ENCODE data around the gene AMIGO1.

AMIGO1 gene

DNA sequence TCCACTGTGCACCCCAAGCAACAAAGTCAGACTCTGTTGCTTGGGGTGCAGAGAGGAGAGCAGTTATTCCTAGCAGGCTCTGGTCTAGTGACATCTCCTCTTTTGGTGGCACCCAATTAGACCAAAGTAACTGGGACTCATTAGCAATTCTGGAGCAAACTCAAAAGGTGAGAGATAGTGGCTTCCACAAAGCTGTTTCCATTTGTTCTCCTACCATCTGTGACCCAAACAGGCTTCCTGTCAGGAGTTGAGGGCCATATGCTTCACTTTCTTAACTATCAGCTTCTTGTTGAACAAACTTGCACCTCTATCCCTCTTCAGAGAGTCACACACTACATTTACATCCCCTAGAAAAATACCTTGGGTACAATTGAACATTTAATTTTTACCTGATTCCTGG, 27.3 kb downstream of the AMIGO1 start:
- no peak for TF ChIP-seq CTCF (IDR thresholded peaks at IDR 0.05)
- Histone ChIP-seq H3K4me3 (ENCODE audit: low read depth, low read length) (no peak overlapping the region), H3K4me2 (ENCODE audit: low read length) (no peak overlapping the region), H3K9me3 (ENCODE audit: control insufficient read depth, low read length) (no peaks in the 10 kb centered on the region), H3K36me3 (ENCODE audit: control insufficient read depth, insufficient read depth, low read length) (no peaks in the 10 kb centered on the region), H3K9ac (no peak overlapping the region), H3K4me1 (peaks cover 3% of the 10 kb centered on the region), H3K27me3 (ENCODE audit: control insufficient read depth, insufficient read depth, low read length) (no peaks in the 10 kb centered on the region), H2AFZ (no peak overlapping the region), H3K27ac (no peak overlapping the region), H3K79me2 (no peaks in the 10 kb centered on the region)

- Histone ChIP-seq H3K9ac (no peak overlapping the region), H3K4me3 (ENCODE audit: low read depth, low read length) (no peak overlapping the region), H3K4me1 (peaks cover 3% of the 10 kb centered on the region), H3K27ac (no peak overlapping the region), H2AFZ (no peak overlapping the region), H3K27me3 (ENCODE audit: control insufficient read depth, insufficient read depth, low read length) (no peaks in the 10 kb centered on the region), H3K9me3 (ENCODE audit: control insufficient read depth, low read length) (no peaks in the 10 kb centered on the region), H3K79me2 (no peaks in the 10 kb centered on the region), H3K4me2 (ENCODE audit: low read length) (no peak overlapping the region), H3K36me3 (ENCODE audit: control insufficient read depth, insufficient read depth, low read length) (no peaks in the 10 kb centered on the region)
- no peak for TF ChIP-seq CTCF (IDR thresholded peaks at IDR 0.05)
Measured at GRCh38 chr1:109481646-109482045, 27.9 kb downstream of the AMIGO1 start.

DNA sequence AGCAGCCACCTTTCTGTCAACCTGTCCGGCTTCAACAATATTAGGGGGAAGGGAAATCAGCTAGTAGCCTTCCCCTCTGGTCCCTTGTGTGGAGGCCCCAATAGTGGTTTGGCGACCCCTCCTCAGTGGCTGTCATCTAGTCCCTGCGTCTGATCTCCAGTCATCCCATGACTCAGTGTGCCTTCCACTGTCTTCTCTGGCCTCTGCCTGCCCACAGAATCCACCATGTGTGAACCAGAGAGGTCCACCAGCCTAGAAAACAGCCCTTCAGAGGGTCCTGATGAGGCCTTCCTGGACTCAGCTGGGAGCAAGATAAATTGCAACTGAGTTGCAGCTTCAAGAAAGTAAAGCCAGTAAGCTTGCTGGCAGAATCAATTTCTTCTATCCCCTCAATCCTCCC, 29.6 kb downstream of the AMIGO1 start:
- H3K9me3 ChIP-seq (ENCODE audit: control insufficient read depth, low read length): no peaks in the 10 kb centered on the region
- H3K4me2 ChIP-seq (ENCODE audit: low read length): no peak overlapping the region
- no peaks in the 10 kb centered on the region for H3K27me3 ChIP-seq (ENCODE audit: control insufficient read depth, insufficient read depth, low read length)
- H3K4me3 ChIP-seq (ENCODE audit: low read depth, low read length): no peak overlapping the region
- H3K27ac ChIP-seq: no peak overlapping the region
- H3K4me1 ChIP-seq: peaks cover 3% of the 10 kb centered on the region
- H3K36me3 ChIP-seq (ENCODE audit: control insufficient read depth, insufficient read depth, low read length): no peaks in the 10 kb centered on the region
- H2AFZ ChIP-seq: no peak overlapping the region
- no peak overlapping the region for H3K9ac ChIP-seq
- no peak for TF ChIP-seq CTCF (IDR thresholded peaks at IDR 0.05)
- H3K79me2 ChIP-seq: no peaks in the 10 kb centered on the region

GRCh38 chr1:109479311-109479710, 30.2 kb downstream of the AMIGO1 start:
- H3K9me3 ChIP-seq (ENCODE audit: control insufficient read depth, low read length): no peaks in the 10 kb centered on the region

More at GRCh38 chr1:109479311-109479710, 30.2 kb downstream of the AMIGO1 start:
- no peak overlapping the region for H3K9ac ChIP-seq
- H3K4me2 ChIP-seq (ENCODE audit: low read length): no peak overlapping the region
- H2AFZ ChIP-seq: no peak overlapping the region
- no peaks in the 10 kb centered on the region for H3K27me3 ChIP-seq (ENCODE audit: control insufficient read depth, insufficient read depth, low read length)
- no peak for TF ChIP-seq CTCF (IDR thresholded peaks at IDR 0.05)
- H3K4me3 ChIP-seq (ENCODE audit: low read depth, low read length): no peak overlapping the region
- H3K36me3 ChIP-seq (ENCODE audit: control insufficient read depth, insufficient read depth, low read length): no peaks in the 10 kb centered on the region
- no peak overlapping the region for H3K27ac ChIP-seq
- H3K79me2 ChIP-seq: no peaks in the 10 kb centered on the region
- peaks cover 3% of the 10 kb centered on the region for H3K4me1 ChIP-seq

All from parathyroid adenoma (tissue), 2 donors.